Measurements from ENCODE around the gene OLFML3. TPM values are rescaled to one million over a fixed set of nuclear protein-coding genes. Genes with fewer than 3 reads are reported as not detected.

The OLFML3 gene
- total and polyA plus RNA-seq, 2 donors (not counting 3 experiments of a cell fraction or from before 2014, with no cell fraction given): 3.4 to 3.9 TPM

- H3K9me1 ChIP-seq (replicated peaks; ENCODE audit: control insufficient read depth, extremely low read depth, insufficient read depth, low read length): no peaks in the 10 kb centered on the region
- peaks cover 0 to 2% of the 10 kb centered on the region in 2 experiments for H3K27me3 ChIP-seq (ENCODE audit: control insufficient read depth in 2 of 2, insufficient read depth in 2 of 2, low read length in 2 of 2)
- H4K20me1 ChIP-seq (replicated peaks; ENCODE audit: control insufficient read depth, extremely low read depth, insufficient read depth, low read length): no peaks in the 10 kb centered on the region
- no peak for FAIRE-seq
- dilution Hi-C loops (cut with MboI; ENCODE audit: extremely low pct_ligation_motif_present, low sequenced_read_pairs): no loop called here
- H3K36me3 ChIP-seq (ENCODE audit: control insufficient read depth in 2 of 2, extremely low read depth in 1 of 2, insufficient read depth in 2 of 2, low read length in 2 of 2): no peaks in the 10 kb centered on the region
- no peak overlapping the region for H3K4me3 ChIP-seq (replicated peaks in 1 of 3; ENCODE audit: insufficient read depth in 1 of 3, low read depth in 1 of 3, low read length in 3 of 3)
- no peak overlapping the region for H3K9ac ChIP-seq (replicated peaks; ENCODE audit: extremely low read depth, insufficient read depth, low read length)
- intact Hi-C loops (cut with micrococcal nuclease): no loop called here
- no peaks in the 10 kb centered on the region for H3K9me3 ChIP-seq (replicated peaks; ENCODE audit: control insufficient read depth, insufficient read depth, low read length)
- no peak overlapping the region for H2AFZ ChIP-seq (ENCODE audit: low read depth, low read length)
- no peaks in the 10 kb centered on the region for H3K79me2 ChIP-seq (ENCODE audit: control insufficient read depth, insufficient read depth, low read length)
- H3K4me1 ChIP-seq (ENCODE audit: control insufficient read depth, extremely low read depth, insufficient read depth, low read length): no peaks in the 10 kb centered on the region
- no TSS peak for BruUV-seq (replicated peaks)
- ChIA-PET POLR2A (no interaction called here), CTCF (no interaction called here)
- no peak for TF ChIP-seq MAX (IDR thresholded peaks at IDR 0.05; ENCODE audit: insufficient read depth, insufficient read length)
- no peak for TF ChIP-seq MYC (IDR thresholded peaks at IDR 0.05; ENCODE audit: low read depth, low read length)
- TF ChIP-seq EZH2 (IDR thresholded peaks at IDR 0.05; ENCODE audit: borderline replicate concordance, low read depth, low read length, severe bottlenecking): no peak
- no peak for TF ChIP-seq FOS (IDR thresholded peaks at IDR 0.05; ENCODE audit: borderline replicate concordance, insufficient read depth, low read length)
- TF ChIP-seq JUN (IDR thresholded peaks at IDR 0.05; ENCODE audit: borderline replicate concordance, insufficient read depth, insufficient read length, low read depth): no peak
- no peak for TF ChIP-seq GATA2 (IDR thresholded peaks at IDR 0.05; ENCODE audit: insufficient read depth, insufficient read length, low read depth, low read length)
- no peak for TF ChIP-seq CTCF (IDR thresholded peaks at IDR 0.05; ENCODE audit: extremely low read depth in 1 of 2, insufficient read depth in 1 of 2, low read depth in 1 of 2, low read length in 2 of 2)
- no peak for TF ChIP-seq POLR2AphosphoS5 (IDR thresholded peaks at IDR 0.05; ENCODE audit: insufficient read depth, low read depth, low read length)
- TF ChIP-seq POLR2A (IDR thresholded peaks at IDR 0.05; ENCODE audit: low read depth, low read length): no peak
- H3K4me2 ChIP-seq (ENCODE audit: insufficient read depth, low read length): no peak overlapping the region
- H3K27ac ChIP-seq (ENCODE audit: insufficient read depth, low read depth, low read length): no peak overlapping the region
- DNase-seq (ENCODE audit: low read depth, low spot score): no peak
Measured at GRCh38 chr1:113995382-113995781, 16.1 kb downstream of the OLFML3 start.
